Lung (tissue), 12 donors: ENCODE measurements around the gene CATSPERB. TPM values are rescaled to one million over a fixed set of nuclear protein-coding genes. Genes with fewer than 3 reads are reported as not detected.

Experiments used
- ATAC-seq: fragments of 200-7000 bp; cut with Tn5 transposase; one replicate; pipeline ENCODE4 v1.9.1; 2020; ENCODE audit warnings: moderate number of reproducible peaks; ENCODE audit not compliant: insufficient read depth, low FRiP score
- DNase-seq, 3 donors: peaks; one replicate each; pipeline ENCODE4 v3.0.0-alpha.2; 2013 to 2017
- H3K27ac ChIP-seq, 2 donors: one replicate each; pipeline ENCODE4 v1.5.1; 2013; ENCODE audit warnings: mild to moderate bottlenecking in 2 of 2, moderate library complexity in 2 of 2, control low read depth in 1 of 2, inconsistent platforms in 1 of 2, low read depth in 1 of 2, low read length in 1 of 2
- H3K27me3 ChIP-seq, 3 donors: one replicate each; pipeline ENCODE4 v1.5.1; 2013; ENCODE audit warnings: low read length in 2 of 3; ENCODE audit not compliant: control insufficient read depth in 3 of 3, insufficient read depth in 3 of 3
- H3K36me3 ChIP-seq, 4 donors: one replicate each; pipeline ENCODE4 v1.5.1; 2013; ENCODE audit warnings: low read length in 4 of 4, mild to moderate bottlenecking in 1 of 4, moderate library complexity in 1 of 4; ENCODE audit not compliant: control insufficient read depth in 4 of 4, insufficient read depth in 4 of 4
- H3K4me1 ChIP-seq, 5 donors: one replicate each; pipeline ENCODE4 v1.5.1; 2013; ENCODE audit warnings: low read length in 5 of 5, mild to moderate bottlenecking in 2 of 5, moderate library complexity in 1 of 5; ENCODE audit not compliant: control insufficient read depth in 5 of 5, insufficient read depth in 5 of 5
- H3K4me3 ChIP-seq: one replicate; pipeline ENCODE4 v1.5.1; 2013; ENCODE audit warnings: mild to moderate bottlenecking, control low read depth, moderate library complexity
- H3K9ac ChIP-seq, 2 donors: one replicate each; pipeline ENCODE4 v1.5.1; 2013; ENCODE audit warnings: low read length in 2 of 2, control low read depth in 1 of 2; ENCODE audit not compliant: insufficient read depth in 1 of 2
- H3K9me3 ChIP-seq, 4 donors: one replicate each; pipeline ENCODE4 v1.5.1; 2013; ENCODE audit warnings: low read length in 3 of 4, mild to moderate bottlenecking in 1 of 4, moderate library complexity in 1 of 4; ENCODE audit not compliant: control insufficient read depth in 4 of 4, insufficient read depth in 3 of 4
- CTCF ChIP-seq: IDR thresholded peaks from 2 replicates; pipeline ENCODE4 v1.5.1; 2012; ENCODE audit warnings: mild to moderate bottlenecking; ENCODE audit errors: control extremely low read depth, extremely low read depth
- WGBS, 2 donors: extraction: QIAGEN DNeasy Blood & Tissue Kit; methylation state at CpG; one replicate each; pipeline ENCODE4 v1.1.7; 2013; 5-methylcytosine and 5-hydroxymethylcytosine counted together
- polyA plus RNA-seq, 2 donors: library from polyadenylated mRNA; stranded (reverse); fragments of 200-250 nt; gene quantifications; one replicate each; pipeline ENCODE4 v1.2.1, GENCODE V29; 2013
- total RNA-seq, 2 donors: library from RNA; depleted of rRNA in 1 of 2; stranded (reverse); fragments of >200 nt in 1 of 2; gene quantifications; one replicate each; pipeline ENCODE4 v1.2.1, GENCODE V29; 2014 to 2021
- donor health status: control.
- donor health status: control.
- donor health status: Bipolar disorder and iron deficiency.
- donor health status: healthy.
- donor health status: DM: yes; HTN: yes; CAD: no.

Gene CATSPERB
- total and polyA plus RNA-seq, 4 donors: 0.57 to 9.0 (median 4.3) TPM

GRCh38 chr14:91716999-91717398 lies 14.9 kb downstream of the CATSPERB start:
- no peaks in the 10 kb centered on the region for H3K27me3 ChIP-seq
- H3K36me3 ChIP-seq: no peaks in the 10 kb centered on the region
- no peak overlapping the region for H3K9ac ChIP-seq
- H3K27ac ChIP-seq: no peak overlapping the region
- no peak overlapping the region for H3K4me3 ChIP-seq
- H3K4me1 ChIP-seq: no peaks in the 10 kb centered on the region
- TF ChIP-seq CTCF: no peak
- no peaks in the 10 kb centered on the region for H3K9me3 ChIP-seq
- DNase-seq (no peak), ATAC-seq (no peak)
- 95 to 97% methylated on average over 1 of the region's 1 CpG for WGBS, 2 donors

GRCh38 chr14:91714805-91715204 lies 17.1 kb downstream of the CATSPERB start:
- DNase-seq (peak in 1 of 3 donors; percentile 3), ATAC-seq (no peak)
- TF ChIP-seq CTCF: no peak
- H3K9ac ChIP-seq: no peak overlapping the region
- no peak overlapping the region for H3K4me3 ChIP-seq
- H3K27me3 ChIP-seq: no peaks in the 10 kb centered on the region
- H3K9me3 ChIP-seq: no peaks in the 10 kb centered on the region
- H3K27ac ChIP-seq: no peak overlapping the region
- WGBS, 2 donors: 70 to 76% methylated on average over 6 of the region's 6 CpGs
- no peaks in the 10 kb centered on the region for H3K36me3 ChIP-seq
- no peaks in the 10 kb centered on the region for H3K4me1 ChIP-seq

GRCh38 chr14:91708795-91709194 lies 23.1 kb downstream of the CATSPERB start:
- 95 to 98% methylated on average over 3 of the region's 3 CpGs for WGBS, 2 donors
- TF ChIP-seq CTCF: no peak
- peaks cover 0 to 3% (median 1%) of the 10 kb centered on the region in 4 donors for H3K9me3 ChIP-seq
- no peaks in the 10 kb centered on the region for H3K4me1 ChIP-seq
- no peak for ATAC-seq
- no peak overlapping the region for H3K27ac ChIP-seq
- no peak for DNase-seq
- H3K4me3 ChIP-seq: no peak overlapping the region
- no peaks in the 10 kb centered on the region for H3K36me3 ChIP-seq
- H3K9ac ChIP-seq: no peak overlapping the region
- H3K27me3 ChIP-seq: no peaks in the 10 kb centered on the region

- Histone ChIP-seq H3K4me1 (no peaks in the 10 kb centered on the region), H3K9me3 (peaks cover 0 to 3% (median 1%) of the 10 kb centered on the region in 4 donors), H3K27ac (no peak overlapping the region), H3K27me3 (no peaks in the 10 kb centered on the region), H3K4me3 (no peak overlapping the region), H3K9ac (no peak overlapping the region), H3K36me3 (no peaks in the 10 kb centered on the region)
- ATAC-seq (no peak), DNase-seq (no peak)
- TF ChIP-seq CTCF: no peak
Measured at GRCh38 chr14:91706996-91707395, 24.9 kb downstream of the CATSPERB start.
